ENCODE measurements around the gene FOXP1. TPM values are rescaled to one million over a fixed set of nuclear protein-coding genes. Genes with fewer than 3 reads are reported as not detected.
A peak's percentile ranks its signal among the peaks of the same experiment; 100 is the strongest.

The FOXP1 gene
- total RNA-seq, 1 donor from 2014 or later, result 107 TPM

- Mint-ChIP-seq H3K36me3 (ENCODE audit: low read depth, unreplicated experiment) (peaks cover 2% of the 10 kb centered on the region), H3K27me3 (ENCODE audit: low read depth, unreplicated experiment) (no peaks in the 10 kb centered on the region), H3K9me3 (ENCODE audit: unreplicated experiment) (no peaks in the 10 kb centered on the region), H3K4me3 (ENCODE audit: unreplicated experiment) (no peak overlapping the region), H3K27ac (ENCODE audit: unreplicated experiment) (no peak overlapping the region), H3K4me1 (ENCODE audit: low read depth, unreplicated experiment) (peaks cover 18% of the 10 kb centered on the region)
- Histone ChIP-seq H3K79me2 (ENCODE audit: insufficient read depth, low read length) (peaks cover 81% of the 10 kb centered on the region), H3K27ac (ENCODE audit: low read depth, low read length) (no peak overlapping the region), H3K4me1 (ENCODE audit: insufficient read depth, low read length) (peaks cover 21% of the 10 kb centered on the region), H3K27me3 (ENCODE audit: insufficient read depth, low read length) (no peaks in the 10 kb centered on the region), H3K36me3 (ENCODE audit: insufficient read depth, low read length) (no peaks in the 10 kb centered on the region), H3K4me3 (ENCODE audit: insufficient read depth, low read depth, low read length) (no peak overlapping the region), H3K9me3 (ENCODE audit: insufficient read depth, low read depth, low read length) (no peaks in the 10 kb centered on the region), H2AFZ (ENCODE audit: low read depth, low read length) (no peak overlapping the region), H4K20me1 (ENCODE audit: insufficient read depth, low read length) (peaks cover 53% of the 10 kb centered on the region), H3K9ac (ENCODE audit: low read length) (no peak overlapping the region), H3K4me2 (ENCODE audit: low read length) (peak overlapping the region; percentile 31)
- no peak for DNase-seq (ENCODE audit: low read depth)
- no peak for FAIRE-seq
- TF ChIP-seq EZH2 (IDR thresholded peaks at IDR 0.05; ENCODE audit: insufficient read depth, low read length), result no peak
Observed at GRCh38 chr3:71400986-71401451, 182.5 kb downstream of the FOXP1 start.

GRCh38 chr3:71399478-71399877, 184.1 kb downstream of the FOXP1 start:
- no peak overlapping the region for H3K4me3 ChIP-seq (ENCODE audit: insufficient read depth, low read depth, low read length)
- peaks cover 27% of the 10 kb centered on the region for H3K4me1 Mint-ChIP-seq (ENCODE audit: low read depth, unreplicated experiment)

GRCh38 chr3:71398157-71398836, 185.2 kb downstream of the FOXP1 start:
- no peak overlapping the region for H3K27ac Mint-ChIP-seq (ENCODE audit: unreplicated experiment)
- H3K4me2 ChIP-seq (ENCODE audit: low read length), result no peak overlapping the region
- H3K9me3 ChIP-seq (ENCODE audit: insufficient read depth, low read depth, low read length), result no peaks in the 10 kb centered on the region
- H3K79me2 ChIP-seq (ENCODE audit: insufficient read depth, low read length), result peaks cover 85% of the 10 kb centered on the region
- H3K27me3 Mint-ChIP-seq (ENCODE audit: low read depth, unreplicated experiment), result no peaks in the 10 kb centered on the region
- no peak overlapping the region for H2AFZ ChIP-seq (ENCODE audit: low read depth, low read length)
- H3K4me3 ChIP-seq (ENCODE audit: insufficient read depth, low read depth, low read length), result no peak overlapping the region
- H3K27ac ChIP-seq (ENCODE audit: low read depth, low read length), result no peak overlapping the region
- TF ChIP-seq CTCF (IDR thresholded peaks at IDR 0.05; ENCODE audit: insufficient read depth, low read depth, low read length), result no peak
- no peak for TF ChIP-seq EZH2 (IDR thresholded peaks at IDR 0.05; ENCODE audit: insufficient read depth, low read length)
- DNase-seq (ENCODE audit: low read depth) (peak; percentile 23), FAIRE-seq (peak; percentile 5)
- peaks cover 5% of the 10 kb centered on the region for H3K36me3 Mint-ChIP-seq (ENCODE audit: low read depth, unreplicated experiment)
- H4K20me1 ChIP-seq (ENCODE audit: insufficient read depth, low read length), result peaks cover 52% of the 10 kb centered on the region
- H3K4me3 Mint-ChIP-seq (ENCODE audit: unreplicated experiment), result no peak overlapping the region
- peaks cover 23% of the 10 kb centered on the region for H3K4me1 ChIP-seq (ENCODE audit: insufficient read depth, low read length)
- no peak overlapping the region for H3K9ac ChIP-seq (ENCODE audit: low read length)
- no peaks in the 10 kb centered on the region for H3K36me3 ChIP-seq (ENCODE audit: insufficient read depth, low read length)
- H3K4me1 Mint-ChIP-seq (ENCODE audit: low read depth, unreplicated experiment), result peaks cover 27% of the 10 kb centered on the region
- no peaks in the 10 kb centered on the region for H3K9me3 Mint-ChIP-seq (ENCODE audit: unreplicated experiment)
- H3K27me3 ChIP-seq (ENCODE audit: insufficient read depth, low read length), result no peaks in the 10 kb centered on the region

More at GRCh38 chr3:71399478-71399877, 184.1 kb downstream of the FOXP1 start:
- no peak overlapping the region for H2AFZ ChIP-seq (ENCODE audit: low read depth, low read length)
- peaks cover 23% of the 10 kb centered on the region for H3K4me1 ChIP-seq (ENCODE audit: insufficient read depth, low read length)
- H3K27me3 Mint-ChIP-seq (ENCODE audit: low read depth, unreplicated experiment), result no peaks in the 10 kb centered on the region
- no peak overlapping the region for H3K27ac ChIP-seq (ENCODE audit: low read depth, low read length)
- no peak overlapping the region for H3K27ac Mint-ChIP-seq (ENCODE audit: unreplicated experiment)
- H3K79me2 ChIP-seq (ENCODE audit: insufficient read depth, low read length), result peaks cover 82% of the 10 kb centered on the region
- no peak for DNase-seq (ENCODE audit: low read depth)
- no peaks in the 10 kb centered on the region for H3K9me3 Mint-ChIP-seq (ENCODE audit: unreplicated experiment)
- TF ChIP-seq EZH2 (IDR thresholded peaks at IDR 0.05; ENCODE audit: insufficient read depth, low read length) (no peak), CTCF (IDR thresholded peaks at IDR 0.05; ENCODE audit: insufficient read depth, low read depth, low read length) (no peak)
- H3K9ac ChIP-seq (ENCODE audit: low read length), result no peak overlapping the region
- H3K36me3 ChIP-seq (ENCODE audit: insufficient read depth, low read length), result no peaks in the 10 kb centered on the region
- peaks cover 2% of the 10 kb centered on the region for H3K36me3 Mint-ChIP-seq (ENCODE audit: low read depth, unreplicated experiment)
- H3K4me2 ChIP-seq (ENCODE audit: low read length), result no peak overlapping the region
- no peaks in the 10 kb centered on the region for H3K27me3 ChIP-seq (ENCODE audit: insufficient read depth, low read length)
- no peak overlapping the region for H3K4me3 Mint-ChIP-seq (ENCODE audit: unreplicated experiment)
- no peak for FAIRE-seq
- H3K9me3 ChIP-seq (ENCODE audit: insufficient read depth, low read depth, low read length), result no peaks in the 10 kb centered on the region
- peaks cover 50% of the 10 kb centered on the region for H4K20me1 ChIP-seq (ENCODE audit: insufficient read depth, low read length)

Data from astrocyte (in vitro differentiated cells and primary cell).